Peyer's patch (tissue), 4 donors: ENCODE results near the gene GRM2.

ENCODE experiments used
- CTCF ChIP-seq, 6 experiments: fragments of 450-650 bp in 4 of 6; fragments of 200-600 bp in 2 of 6; sonication (generic) in 1 of 6; IDR thresholded peaks; one replicate each; pipeline ENCODE4 v1.5.1; 2017 to 2019; ENCODE audit warnings: antibody characterized with exemption in 6 of 6, mild to moderate bottlenecking in 3 of 6, moderate library complexity in 1 of 6
- POLR2A ChIP-seq, 2 donors: fragments of 450-650 bp; IDR thresholded peaks; one replicate each; pipeline ENCODE4 v1.5.1; 2017; ENCODE audit warnings: antibody characterized with exemption in 2 of 2, mild to moderate bottlenecking in 2 of 2, moderate library complexity in 2 of 2

DNA sequence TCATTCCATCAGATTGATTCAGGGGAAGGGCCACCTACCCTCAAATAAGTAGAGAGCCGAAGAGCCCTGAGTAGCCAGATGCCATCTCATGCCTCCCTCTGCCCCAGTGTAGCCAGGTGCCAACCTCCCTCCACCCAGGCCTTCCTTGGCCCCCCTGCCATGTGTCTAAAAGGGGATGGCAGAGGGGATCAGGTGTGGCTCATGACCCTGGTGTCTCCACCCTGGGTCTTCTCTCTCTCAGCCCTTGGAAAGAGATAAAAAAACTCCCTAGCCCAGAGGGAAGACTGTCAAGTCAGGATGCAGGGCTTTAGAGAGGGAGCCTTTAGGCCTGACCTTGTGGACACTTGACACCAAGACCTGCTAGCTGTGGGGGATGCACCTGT lies 5.2 kb downstream of the GRM2 start:
- TF ChIP-seq POLR2A (IDR thresholded peaks at IDR 0.05), result no peak
- no peak for TF ChIP-seq CTCF (IDR thresholded peaks at IDR 0.05)
